ENCODE results near the gene KRT20. TPM values are rescaled to one million over a fixed set of nuclear protein-coding genes. Genes with fewer than 3 reads are reported as not detected.

KRT20 gene
- total RNA-seq, 6 experiments from 2014 or later = not detected

DNA sequence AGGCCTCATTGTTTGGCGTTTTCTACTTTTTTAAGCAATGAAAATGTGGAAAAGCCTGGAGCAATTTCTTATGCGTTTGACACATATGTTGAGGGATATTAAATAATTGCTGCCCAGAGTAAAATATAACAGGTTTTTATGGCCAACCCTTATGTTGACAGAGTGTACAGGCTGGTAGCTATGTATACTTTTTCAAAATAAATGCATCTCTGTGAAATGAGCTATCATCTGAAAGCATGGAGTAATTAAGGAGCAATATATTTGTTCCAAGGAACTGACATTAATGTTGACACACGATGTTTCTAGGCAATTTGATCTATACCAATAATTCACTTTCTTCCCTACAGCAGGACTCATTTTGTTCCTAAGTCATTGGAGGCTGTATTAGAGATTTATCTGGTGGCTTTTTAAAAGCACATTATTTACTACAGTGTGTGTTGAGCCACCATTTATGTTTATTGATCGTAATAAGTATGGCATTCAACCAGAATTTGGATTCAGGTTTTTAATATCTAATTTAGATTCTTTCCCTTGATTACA, 11.9 kb upstream of the KRT20 start:
- H3K36me3 ChIP-seq = no peaks in the 10 kb centered on the region
- H3K9me3 ChIP-seq = no peaks in the 10 kb centered on the region
- no peak for TF ChIP-seq POLR2A (IDR thresholded peaks at IDR 0.05)
- TF ChIP-seq, protein P1, sequence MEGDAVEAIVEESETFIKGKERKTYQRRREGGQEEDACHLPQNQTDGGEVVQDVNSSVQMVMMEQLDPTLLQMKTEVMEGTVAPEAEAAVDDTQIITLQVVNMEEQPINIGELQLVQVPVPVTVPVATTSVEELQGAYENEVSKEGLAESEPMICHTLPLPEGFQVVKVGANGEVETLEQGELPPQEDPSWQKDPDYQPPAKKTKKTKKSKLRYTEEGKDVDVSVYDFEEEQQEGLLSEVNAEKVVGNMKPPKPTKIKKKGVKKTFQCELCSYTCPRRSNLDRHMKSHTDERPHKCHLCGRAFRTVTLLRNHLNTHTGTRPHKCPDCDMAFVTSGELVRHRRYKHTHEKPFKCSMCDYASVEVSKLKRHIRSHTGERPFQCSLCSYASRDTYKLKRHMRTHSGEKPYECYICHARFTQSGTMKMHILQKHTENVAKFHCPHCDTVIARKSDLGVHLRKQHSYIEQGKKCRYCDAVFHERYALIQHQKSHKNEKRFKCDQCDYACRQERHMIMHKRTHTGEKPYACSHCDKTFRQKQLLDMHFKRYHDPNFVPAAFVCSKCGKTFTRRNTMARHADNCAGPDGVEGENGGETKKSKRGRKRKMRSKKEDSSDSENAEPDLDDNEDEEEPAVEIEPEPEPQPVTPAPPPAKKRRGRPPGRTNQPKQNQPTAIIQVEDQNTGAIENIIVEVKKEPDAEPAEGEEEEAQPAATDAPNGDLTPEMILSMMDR (IDR thresholded peaks at IDR 0.05) = no peak
- 74% methylated on average over 4 of the region's 4 CpGs for WGBS (ENCODE audit: insufficient coverage, low coverage, low lambda C conversion rate, missing lambda C conversion rate)
- no peak for DNase-seq
- no peaks in the 10 kb centered on the region for H3K27me3 ChIP-seq
- ATAC-seq = no peak
- H3K4me3 ChIP-seq = no peak overlapping the region
- H3K4me1 ChIP-seq = peaks cover 0 to 9% (median 0%) of the 10 kb centered on the region in 4 donors
- intact Hi-C loops (cut with DNase I) = loop anchor here in 1 of 2 donors (10.0 kb wide), 1 partner anchor 428 kb away; no protein-coding TSS in a partner anchor
- H3K27ac ChIP-seq = no peak overlapping the region

DNA sequence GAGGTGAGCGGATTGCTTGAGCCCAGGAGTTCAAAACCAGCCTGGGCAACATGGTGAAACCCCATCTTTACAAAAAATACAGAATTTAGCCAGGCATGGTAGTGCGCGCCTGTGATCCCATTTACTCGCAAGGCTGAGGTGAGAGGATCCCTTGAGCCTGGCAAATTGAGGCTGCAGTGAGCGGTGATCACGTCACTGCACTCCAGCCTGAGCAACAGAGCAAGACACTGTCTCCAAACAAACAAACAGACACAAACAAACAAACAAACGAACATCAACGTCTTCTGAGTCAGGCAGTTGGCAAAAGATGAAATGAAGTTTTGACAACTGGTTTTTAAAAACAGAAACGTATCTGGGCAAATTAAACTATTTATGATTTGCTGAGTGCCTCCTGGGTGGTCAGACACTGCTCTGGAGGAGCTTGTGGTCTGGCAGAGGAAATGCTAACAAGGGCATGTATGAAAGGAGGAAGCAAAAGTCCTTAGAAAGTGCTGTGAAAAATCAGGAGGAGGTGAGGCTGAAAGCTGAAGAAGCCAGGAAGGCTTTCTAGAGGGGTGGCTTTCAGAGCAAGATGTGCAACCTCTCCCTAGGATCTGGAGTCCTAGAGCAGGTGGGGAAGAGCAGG, 10.2 kb upstream of the KRT20 start:
- H3K4me3 ChIP-seq = no peak overlapping the region
- 37% methylated on average over 5 of the region's 9 CpGs for WGBS (ENCODE audit: insufficient coverage, low coverage, low lambda C conversion rate, missing lambda C conversion rate)
- DNase-seq = no peak

DNA sequence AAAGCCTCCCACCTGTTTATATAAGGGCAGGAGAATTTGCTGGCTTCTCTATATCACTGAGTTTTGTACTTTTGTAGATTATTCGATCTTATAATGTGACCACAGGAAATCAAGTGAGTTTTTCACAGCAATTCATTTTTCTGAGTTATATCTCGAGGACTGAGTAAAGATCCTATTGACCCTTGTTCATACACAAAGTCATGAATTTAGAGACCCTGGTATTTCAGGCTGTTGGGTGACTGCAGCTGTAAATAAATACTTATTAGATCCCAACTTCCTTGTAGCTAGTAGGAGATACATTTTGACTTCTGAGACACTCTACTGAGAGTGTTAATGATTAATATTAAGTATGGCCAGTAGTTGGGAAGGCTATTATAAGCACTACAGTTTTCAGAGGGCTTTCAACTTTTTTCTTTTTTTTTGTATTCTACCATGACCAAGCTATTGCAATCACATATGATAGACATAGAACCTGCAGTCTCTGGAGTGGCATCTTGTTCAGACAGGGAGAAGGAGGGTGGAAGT, 3.2 kb upstream of the KRT20 start:
- Histone ChIP-seq H3K36me3 (no peaks in the 10 kb centered on the region), H3K4me1 (no peaks in the 10 kb centered on the region), H3K27me3 (no peaks in the 10 kb centered on the region), H3K9me3 (no peaks in the 10 kb centered on the region), H3K27ac (no peak overlapping the region), H3K4me3 (no peak overlapping the region)
- ATAC-seq (no peak), DNase-seq (no peak)
- intact Hi-C loops (cut with DNase I) = no loop called here
- TF ChIP-seq POLR2A (IDR thresholded peaks at IDR 0.05) = no peak
- TF ChIP-seq, protein P1 (IDR thresholded peaks at IDR 0.05) = no peak
- WGBS (ENCODE audit: insufficient coverage, low coverage, low lambda C conversion rate, missing lambda C conversion rate) = 52% methylated on average over 2 of the region's 2 CpGs

More for the DNA sequence above, 10.2 kb upstream of the KRT20 start:
- TF ChIP-seq, protein P1 (IDR thresholded peaks at IDR 0.05) = no peak
- TF ChIP-seq POLR2A (IDR thresholded peaks at IDR 0.05) = no peak
- H3K4me1 ChIP-seq = no peaks in the 10 kb centered on the region
- H3K27ac ChIP-seq = no peak overlapping the region
- no peaks in the 10 kb centered on the region for H3K27me3 ChIP-seq
- no peaks in the 10 kb centered on the region for H3K36me3 ChIP-seq
- intact Hi-C loops (cut with DNase I) = loop anchor here in 1 of 2 donors (10.0 kb wide), 1 partner anchor 430 kb away; no protein-coding TSS in a partner anchor
- ATAC-seq = no peak
- H3K9me3 ChIP-seq = no peaks in the 10 kb centered on the region

DNA sequence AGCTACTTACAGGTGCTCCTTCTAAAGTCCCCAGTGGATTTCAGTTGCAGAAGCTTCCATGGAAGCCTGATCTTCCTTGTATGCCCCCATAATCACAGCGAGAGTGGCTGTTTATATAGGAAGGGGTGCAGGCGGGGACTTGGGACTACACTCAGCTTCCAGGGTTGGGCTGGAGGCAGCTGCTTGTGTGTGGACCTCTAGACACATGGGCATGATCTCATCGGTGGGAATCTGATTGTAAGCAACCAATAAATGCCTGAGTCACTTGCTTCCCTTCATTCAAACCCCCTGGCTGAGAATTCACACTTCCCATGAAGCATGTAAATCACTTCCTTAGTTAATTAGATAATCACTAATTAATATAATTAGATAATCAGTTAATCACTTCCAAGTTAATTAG, 1.0 kb upstream of the KRT20 start:
- Histone ChIP-seq H3K27ac (no peak overlapping the region), H3K27me3 (no peaks in the 10 kb centered on the region), H3K36me3 (no peaks in the 10 kb centered on the region), H3K4me3 (no peak overlapping the region), H3K4me1 (no peaks in the 10 kb centered on the region), H3K9me3 (no peaks in the 10 kb centered on the region)
- ATAC-seq = no peak
- intact Hi-C loops (cut with DNase I) = no loop called here
- TF ChIP-seq POLR2A (IDR thresholded peaks at IDR 0.05) = no peak
- TF ChIP-seq, protein P1 (IDR thresholded peaks at IDR 0.05) = no peak
- no peak for DNase-seq
- WGBS (ENCODE audit: insufficient coverage, low coverage, low lambda C conversion rate, missing lambda C conversion rate) = 42% methylated on average over 2 of the region's 3 CpGs
